Superior temporal gyrus (tissue), 1 donor: ENCODE data around the gene SON.

Experiments
- DNase-seq: peaks from one replicate; pipeline ENCODE4 v3.0.0-alpha.2; 2016; ENCODE audit errors: extremely low spot score

SON gene

DNA sequence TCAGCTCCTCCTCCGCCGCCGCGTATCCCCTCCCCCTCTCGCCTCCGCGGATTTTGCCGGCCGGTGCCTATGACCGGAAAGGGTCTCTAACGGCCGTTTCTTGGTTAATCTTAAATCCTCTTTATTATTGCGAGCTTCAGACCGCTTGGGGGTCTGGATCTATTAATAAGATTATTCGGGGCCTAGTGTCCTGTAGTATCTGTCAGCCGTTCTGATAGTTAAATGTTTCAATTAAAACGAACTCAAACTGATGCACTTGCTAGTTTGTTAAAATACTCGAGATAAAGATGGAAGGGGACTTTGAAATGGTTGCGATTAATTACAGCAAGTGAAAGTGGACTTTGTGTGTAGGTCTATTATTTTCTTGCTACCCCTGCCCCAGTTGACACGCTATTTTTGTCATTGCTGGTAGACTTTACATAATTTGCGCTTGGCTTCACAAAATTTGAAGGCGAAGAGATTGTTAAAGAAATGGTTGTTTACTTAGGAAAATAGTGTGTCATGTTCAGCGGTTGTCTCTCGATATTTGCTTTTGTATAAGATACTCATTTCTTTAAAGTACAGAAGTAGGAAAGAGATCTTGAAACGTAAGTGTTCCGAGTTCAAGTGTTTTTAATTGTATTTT lies 779 bp downstream of the SON start:
- no peak for DNase-seq

DNA sequence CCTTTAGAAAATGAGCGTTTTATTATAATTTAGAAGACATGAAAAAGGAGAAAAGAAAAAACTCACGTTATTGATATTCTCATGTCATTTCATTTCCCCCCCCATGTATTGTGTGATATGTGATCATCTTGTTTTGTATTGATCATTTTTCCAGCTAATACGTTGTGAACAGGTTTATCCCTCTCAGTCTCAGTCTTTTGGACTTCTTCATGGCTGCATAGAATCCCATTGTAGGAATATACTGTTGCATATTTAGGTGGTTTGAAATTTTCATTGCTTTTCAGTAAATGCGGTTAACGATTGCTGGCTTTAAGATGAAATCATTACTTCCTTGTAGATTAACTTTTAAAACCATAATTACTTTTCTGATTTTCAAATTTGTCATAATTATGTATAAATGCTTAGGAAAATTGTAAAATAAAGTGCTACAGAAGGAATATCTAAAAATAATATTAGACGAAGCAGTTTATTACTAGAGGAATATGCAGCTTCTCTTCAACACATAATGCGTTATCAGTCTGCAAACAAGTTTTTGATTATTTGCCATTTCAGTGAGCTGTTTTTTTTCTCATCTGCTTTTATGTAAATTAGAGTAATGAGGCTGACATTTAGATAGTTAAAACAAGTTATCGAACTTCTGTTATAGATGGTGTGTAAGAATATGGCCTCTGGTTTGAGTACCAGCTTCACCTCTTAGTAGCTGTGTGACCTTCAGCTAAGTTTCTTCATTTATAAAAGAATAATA lies 1.8 kb downstream of the SON start:
- no peak for DNase-seq

GRCh38 chr21:33546086-33546485 lies 3.2 kb downstream of the SON start:
- DNase-seq: no peak

GRCh38 chr21:33549848-33550771 lies 7.3 kb downstream of the SON start:
- no peak for DNase-seq

- DNase-seq: no peak
Measured at GRCh38 chr21:33550772-33551660, 8.2 kb downstream of the SON start.

- no peak for DNase-seq
Measured at GRCh38 chr21:33551664-33552063, 8.8 kb downstream of the SON start.

DNA sequence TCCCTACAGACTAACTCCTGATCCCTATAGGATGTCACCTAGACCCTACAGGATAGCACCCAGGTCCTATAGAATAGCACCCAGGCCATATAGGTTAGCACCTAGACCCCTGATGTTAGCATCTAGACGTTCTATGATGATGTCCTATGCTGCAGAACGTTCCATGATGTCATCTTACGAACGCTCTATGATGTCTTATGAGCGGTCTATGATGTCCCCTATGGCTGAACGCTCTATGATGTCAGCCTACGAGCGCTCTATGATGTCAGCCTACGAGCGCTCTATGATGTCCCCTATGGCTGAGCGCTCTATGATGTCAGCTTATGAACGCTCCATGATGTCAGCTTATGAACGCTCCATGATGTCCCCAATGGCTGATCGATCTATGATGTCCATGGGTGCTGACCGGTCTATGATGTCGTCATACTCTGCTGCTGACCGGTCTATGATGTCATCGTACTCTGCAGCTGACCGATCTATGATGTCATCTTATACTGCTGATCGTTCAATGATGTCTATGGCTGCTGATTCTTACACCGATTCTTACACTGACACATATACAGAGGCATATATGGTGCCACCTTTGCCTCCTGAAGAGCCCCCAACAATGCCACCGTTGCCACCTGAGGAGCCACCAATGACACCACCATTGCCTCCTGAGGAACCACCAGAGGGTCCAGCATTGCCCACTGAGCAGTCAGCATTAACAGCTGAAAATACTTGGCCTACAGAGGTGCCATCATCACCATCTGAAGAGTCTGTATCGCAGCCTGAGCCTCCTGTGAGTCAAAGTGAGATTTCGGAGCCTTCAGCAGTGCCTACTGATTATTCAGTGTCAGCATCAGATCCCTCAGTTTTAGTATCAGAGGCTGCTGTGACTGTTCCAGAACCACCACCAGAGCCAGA lies 9.5 kb downstream of the SON start:
- DNase-seq: no peak

GRCh38 chr21:33552999-33553598 lies 10.3 kb downstream of the SON start:
- DNase-seq: no peak

- no peak for DNase-seq
Measured at GRCh38 chr21:33554236-33554981, 11.6 kb downstream of the SON start.

DNA sequence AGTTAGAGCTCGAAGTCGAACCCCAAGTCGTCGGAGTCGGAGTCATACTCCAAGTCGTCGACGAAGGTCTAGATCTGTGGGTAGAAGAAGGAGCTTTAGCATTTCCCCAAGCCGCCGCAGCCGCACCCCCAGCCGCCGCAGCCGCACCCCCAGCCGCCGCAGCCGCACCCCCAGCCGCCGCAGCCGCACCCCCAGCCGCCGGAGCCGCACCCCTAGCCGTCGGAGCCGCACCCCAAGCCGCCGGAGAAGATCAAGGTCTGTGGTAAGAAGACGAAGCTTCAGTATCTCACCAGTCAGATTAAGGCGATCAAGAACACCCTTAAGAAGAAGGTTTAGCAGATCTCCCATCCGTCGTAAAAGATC lies 12.1 kb downstream of the SON start:
- no peak for DNase-seq

GRCh38 chr21:33557447-33557846 lies 14.6 kb downstream of the SON start:
- no peak for DNase-seq

GRCh38 chr21:33558777-33559421 lies 16.1 kb downstream of the SON start:
- no peak for DNase-seq

GRCh38 chr21:33559813-33560212 lies 17.0 kb downstream of the SON start:
- DNase-seq: no peak

GRCh38 chr21:33560965-33561364 lies 18.1 kb downstream of the SON start:
- DNase-seq: no peak

GRCh38 chr21:33561373-33561772 lies 18.5 kb downstream of the SON start:
- DNase-seq: no peak

GRCh38 chr21:33562389-33562788 lies 19.6 kb downstream of the SON start:
- no peak for DNase-seq

GRCh38 chr21:33566514-33566913 lies 23.7 kb downstream of the SON start:
- no peak for DNase-seq

GRCh38 chr21:33567914-33568313 lies 25.1 kb downstream of the SON start:
- DNase-seq: no peak

- DNase-seq: no peak
Measured at GRCh38 chr21:33568448-33568847, 25.6 kb downstream of the SON start.
